GM23338 (cell line): ENCODE data around the gene ARRDC4. TPM values are rescaled to one million over a fixed set of nuclear protein-coding genes. Genes with fewer than 3 reads are reported as not detected.
A peak's percentile ranks its signal among the peaks of the same experiment; 100 is the strongest.

Experiments
- ATAC-seq: fragments of 200-7000 bp; cut with Tn5 transposase; 3 replicates; pipeline ENCODE4 v1.9.1; 2020
- DNase-seq: peaks from one replicate; pipeline ENCODE4 v3.0.0-alpha.2; 2015; ENCODE audit warnings: low spot score
- H2AFZ ChIP-seq: fragments of 200-600 bp; sonication (generic); 2 replicates; pipeline ENCODE4 v1.8.0; 2016; ENCODE audit warnings: antibody characterized with exemption, mild to moderate bottlenecking, moderate library complexity
- H3F3A ChIP-seq: fragments of 200-600 bp; sonication (generic); replicated peaks from 2 replicates; pipeline ENCODE4 v1.8.0; 2017; ENCODE audit warnings: antibody characterized with exemption, mixed run types, low read depth
- H3K27ac ChIP-seq: fragments of 200-600 bp; sonication (generic); 2 replicates; pipeline ENCODE4 v1.6.1; 2016; ENCODE audit warnings: low read depth
- H3K27me3 ChIP-seq: fragments of 200-600 bp; sonication (generic); 2 replicates; pipeline ENCODE4 v1.8.0; 2016; ENCODE audit warnings: mild to moderate bottlenecking, mixed run types, moderate library complexity; ENCODE audit not compliant: insufficient read depth
- H3K36me3 ChIP-seq: fragments of 200-600 bp; sonication (generic); 2 replicates; pipeline ENCODE4 v1.8.0; 2016; ENCODE audit warnings: mild to moderate bottlenecking; ENCODE audit not compliant: insufficient read depth
- H3K4me1 ChIP-seq: fragments of 200-600 bp; sonication (generic); 2 replicates; pipeline ENCODE4 v1.8.0; 2016; ENCODE audit warnings: mild to moderate bottlenecking, moderate library complexity; ENCODE audit not compliant: insufficient read depth
- H3K4me2 ChIP-seq: fragments of 200-600 bp; sonication (generic); 2 replicates; pipeline ENCODE4 v1.7.1; 2017; ENCODE audit warnings: mixed run types
- H3K4me3 ChIP-seq: fragments of 200-600 bp; sonication (generic); 2 replicates; pipeline ENCODE4 v1.6.1; 2016; ENCODE audit warnings: mixed run types
- H3K79me2 ChIP-seq: fragments of 200-600 bp; sonication (generic); replicated peaks from 2 replicates; pipeline ENCODE4 v1.8.0; 2017; ENCODE audit warnings: mild to moderate bottlenecking; ENCODE audit not compliant: insufficient read depth
- H3K9me2 ChIP-seq: fragments of 200-600 bp; sonication (generic); 2 replicates; pipeline ENCODE4 v1.8.0; 2017; ENCODE audit not compliant: insufficient read depth
- H4K20me1 ChIP-seq: fragments of 200-600 bp; sonication (generic); replicated peaks from 2 replicates; pipeline ENCODE4 v1.8.0; 2017; ENCODE audit warnings: mild to moderate bottlenecking; ENCODE audit not compliant: insufficient read depth
- H3K27ac Mint-ChIP-seq: 2 replicates; pipeline ENCODE4 v1.8.0; 2020; ENCODE audit warnings: inconsistent platforms, mild to moderate bottlenecking, moderate library complexity, mixed read lengths
- H3K27me3 Mint-ChIP-seq: 3 replicates; pipeline ENCODE4 v1.8.0; 2022; ENCODE audit warnings: low read depth, mild to moderate bottlenecking, moderate library complexity, mixed read lengths, inconsistent platforms; ENCODE audit not compliant: insufficient read depth, poor library complexity
- H3K36me3 Mint-ChIP-seq: 3 replicates; pipeline ENCODE4 v1.8.0; 2021; ENCODE audit warnings: low read depth, mild to moderate bottlenecking, inconsistent platforms, moderate library complexity, mixed read lengths
- H3K4me1 Mint-ChIP-seq: 3 replicates; pipeline ENCODE4 v1.8.0; 2020; ENCODE audit warnings: mild to moderate bottlenecking, inconsistent platforms, mixed read lengths
- H3K4me3 Mint-ChIP-seq: 3 replicates; pipeline ENCODE4 v1.8.0; 2021; ENCODE audit warnings: moderate library complexity, mild to moderate bottlenecking, inconsistent platforms, mixed read lengths
- H3K9me3 Mint-ChIP-seq: 3 replicates; pipeline ENCODE4 v1.8.0; 2020; ENCODE audit warnings: moderate library complexity, mild to moderate bottlenecking, inconsistent platforms, mixed read lengths
- CREB1 ChIP-seq: fragments of 250-450 bp; sonication (Bioruptor Pico); IDR thresholded peaks from 2 replicates; pipeline ENCODE4 v1.5.0; 2020; ENCODE audit warnings: low read depth, mild to moderate bottlenecking, moderate library complexity
- CTCF ChIP-seq, 2 experiments: fragments of 200-600 bp in 1 of 2; sonication (generic) in 1 of 2; conservative IDR thresholded peaks; 2 replicates each; pipeline versions ENCODE4 v1.5.1 to v1.6.1; 2016 to 2017; ENCODE audit warnings: antibody characterized with exemption in 2 of 2, low read depth in 2 of 2, mild to moderate bottlenecking in 2 of 2, moderate library complexity in 1 of 2
- ETS1 ChIP-seq: IDR thresholded peaks from 2 replicates; pipeline ENCODE4 v1.6.1; 2016; ENCODE audit warnings: antibody characterized with exemption
- EZH2 ChIP-seq: fragments of 200-600 bp; sonication (generic); IDR thresholded peaks from one replicate; pipeline ENCODE4 v1.8.0; 2017; ENCODE audit warnings: antibody characterized with exemption, mild to moderate bottlenecking, low read depth; ENCODE audit not compliant: unreplicated experiment
- EZH2phosphoT487 ChIP-seq: fragments of 200-600 bp; sonication (generic); IDR thresholded peaks from one replicate; pipeline ENCODE4 v1.8.1; 2018; ENCODE audit warnings: antibody characterized with exemption; ENCODE audit not compliant: unreplicated experiment
- JUNB ChIP-seq: IDR thresholded peaks from one replicate; pipeline ENCODE4 v1.6.1; 2016; ENCODE audit warnings: antibody characterized with exemption; ENCODE audit not compliant: unreplicated experiment
- NANOG ChIP-seq: IDR thresholded peaks from 2 replicates; pipeline ENCODE4 v1.6.1; 2016; ENCODE audit warnings: antibody characterized with exemption, borderline replicate concordance
- POLR2AphosphoS5 ChIP-seq: IDR thresholded peaks from 2 replicates; pipeline ENCODE4 v1.6.1; 2016; ENCODE audit warnings: antibody characterized with exemption, low read depth
- REST ChIP-seq: IDR thresholded peaks from one replicate; pipeline ENCODE4 v1.6.1; 2018; ENCODE audit warnings: antibody characterized with exemption; ENCODE audit not compliant: unreplicated experiment
- STAT1 ChIP-seq: IDR thresholded peaks from one replicate; pipeline ENCODE4 v1.6.1; 2016; ENCODE audit warnings: antibody characterized with exemption; ENCODE audit not compliant: unreplicated experiment
- ZNF114 ChIP-seq: fragments of 250-450 bp; sonication (Bioruptor Pico); IDR thresholded peaks from 2 replicates; pipeline ENCODE4 v1.5.0; 2020; ENCODE audit warnings: mild to moderate bottlenecking, moderate library complexity
- ZNF331 ChIP-seq: fragments of 250-450 bp; sonication (Bioruptor Pico); IDR thresholded peaks from 2 replicates; pipeline ENCODE4 v1.5.0; 2020; ENCODE audit warnings: low read depth, mild to moderate bottlenecking, moderate library complexity
- ZNF462 ChIP-seq: fragments of 250-450 bp; sonication (Bioruptor Pico); IDR thresholded peaks from 2 replicates; pipeline ENCODE4 v1.5.0; 2020; ENCODE audit warnings: mild to moderate bottlenecking, moderate library complexity
- polyA plus RNA-seq: library from polyadenylated mRNA; unstranded; fragments of >200 nt; fragmentation: Nextera tagmentation; extraction: Ambion mirVana; gene quantifications from 2 replicates; pipeline ENCODE4 v1.2.1, GENCODE V29; 2016
- total RNA-seq: library from RNA; depleted of rRNA; stranded (reverse); fragments of >200 nt; shearing (Covaris generic); gene quantifications from 2 replicates; pipeline ENCODE4 v1.2.3, GENCODE V29; 2014

Gene ARRDC4
- total and polyA plus RNA-seq, 2 experiments from 2014 or later = 2.0 to 6.9 TPM

- Histone ChIP-seq H3K27ac (no peak overlapping the region), H3K4me1 (no peaks in the 10 kb centered on the region), H3K4me2 (no peak overlapping the region), H3K79me2 (no peaks in the 10 kb centered on the region), H3K9me2 (no peaks in the 10 kb centered on the region), H2AFZ (0 out of 2 replicates have a peak overlapping the region, but pooled peaks have one; percentile 20), H3K36me3 (no peaks in the 10 kb centered on the region), H3F3A (no peaks in the 10 kb centered on the region), H3K27me3 (no peaks in the 10 kb centered on the region), H3K4me3 (no peak overlapping the region), H4K20me1 (no peaks in the 10 kb centered on the region)
- Mint-ChIP-seq H3K4me3 (no peak overlapping the region), H3K4me1 (no peaks in the 10 kb centered on the region; the same call in 2 of the 3 replicates), H3K27me3 (peaks cover 2% of the 10 kb centered on the region), H3K36me3 (peaks cover 2% of the 10 kb centered on the region; the same call in 2 of the 3 replicates), H3K27ac (no peak overlapping the region), H3K9me3 (no peaks in the 10 kb centered on the region)
- no peak for ATAC-seq
- DNase-seq = no peak
- TF ChIP-seq POLR2AphosphoS5 (no peak), NANOG (no peak), ZNF114 (CRISPR knock-in tag) (no peak), EZH2phosphoT487 (no peak), STAT1 (no peak), CREB1 (CRISPR knock-in tag) (no peak), REST (no peak), CTCF (conservative IDR thresholded peaks at IDR 0.05; ENCODE audit: low read depth in 2 of 2) (no peak), ETS1 (no peak), ZNF331 (CRISPR knock-in tag) (no peak), ZNF462 (CRISPR knock-in tag) (no peak), EZH2 (no peak), JUNB (no peak)
Measured at GRCh38 chr15:97976766-97977503, 16.4 kb downstream of the ARRDC4 start.
